Astrocyte (in vitro differentiated cells and primary cell): ENCODE data around the gene BICRA.

Experiments used
- EZH2 ChIP-seq: IDR thresholded peaks from 2 replicates; pipeline ENCODE4 v1.6.1; 2012; ENCODE audit warnings: mild to moderate bottlenecking, low read length, inconsistent platforms; ENCODE audit not compliant: insufficient read depth
- TF ChIP-seq, protein P1 (sequence below): IDR thresholded peaks from 2 replicates; pipeline ENCODE4 v1.5.1; 2011; ENCODE audit warnings: low read depth, mild to moderate bottlenecking, inconsistent platforms, low read length, moderate library complexity; ENCODE audit not compliant: insufficient read depth

DNA sequence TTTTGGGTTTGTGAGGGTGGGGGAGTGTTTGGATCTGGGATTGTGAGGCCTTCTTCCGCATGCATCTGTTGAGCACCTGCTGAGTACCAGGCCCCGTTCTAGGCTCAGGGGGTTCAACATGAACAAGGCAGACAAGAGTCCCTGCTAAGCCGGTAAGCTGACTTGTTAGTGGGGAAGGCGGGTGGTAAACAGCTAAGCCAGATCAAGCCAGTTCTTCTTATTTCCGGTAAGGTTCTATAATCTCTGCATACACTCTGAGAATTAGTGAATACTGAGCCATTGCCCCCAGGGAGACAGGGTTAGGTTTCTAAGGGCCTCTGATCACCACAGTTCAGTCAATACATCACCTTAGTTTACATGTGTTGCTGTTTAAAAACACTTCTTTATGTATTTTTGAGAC is 94.4 kb downstream of the BICRA start:
- no peak for TF ChIP-seq EZH2
- TF ChIP-seq, protein P1, sequence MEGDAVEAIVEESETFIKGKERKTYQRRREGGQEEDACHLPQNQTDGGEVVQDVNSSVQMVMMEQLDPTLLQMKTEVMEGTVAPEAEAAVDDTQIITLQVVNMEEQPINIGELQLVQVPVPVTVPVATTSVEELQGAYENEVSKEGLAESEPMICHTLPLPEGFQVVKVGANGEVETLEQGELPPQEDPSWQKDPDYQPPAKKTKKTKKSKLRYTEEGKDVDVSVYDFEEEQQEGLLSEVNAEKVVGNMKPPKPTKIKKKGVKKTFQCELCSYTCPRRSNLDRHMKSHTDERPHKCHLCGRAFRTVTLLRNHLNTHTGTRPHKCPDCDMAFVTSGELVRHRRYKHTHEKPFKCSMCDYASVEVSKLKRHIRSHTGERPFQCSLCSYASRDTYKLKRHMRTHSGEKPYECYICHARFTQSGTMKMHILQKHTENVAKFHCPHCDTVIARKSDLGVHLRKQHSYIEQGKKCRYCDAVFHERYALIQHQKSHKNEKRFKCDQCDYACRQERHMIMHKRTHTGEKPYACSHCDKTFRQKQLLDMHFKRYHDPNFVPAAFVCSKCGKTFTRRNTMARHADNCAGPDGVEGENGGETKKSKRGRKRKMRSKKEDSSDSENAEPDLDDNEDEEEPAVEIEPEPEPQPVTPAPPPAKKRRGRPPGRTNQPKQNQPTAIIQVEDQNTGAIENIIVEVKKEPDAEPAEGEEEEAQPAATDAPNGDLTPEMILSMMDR: no peak
